Measurements from ENCODE around the gene GARIN3. TPM values are rescaled to one million over a fixed set of nuclear protein-coding genes. Genes with fewer than 3 reads are reported as not detected.

Gene GARIN3
- total RNA-seq, 1 donor from 2014 or later: not detected

GRCh38 chr5:157159209-157159751 lies 6.8 kb downstream of the GARIN3 start:
- intact Hi-C loops (cut with DNase I): no loop called here
- DNase-seq (ENCODE audit: low spot score): no peak
- no peak for ATAC-seq

GRCh38 chr5:157157293-157157891 lies 8.7 kb downstream of the GARIN3 start:
- intact Hi-C loops (cut with DNase I): no loop called here
- ATAC-seq (no peak), DNase-seq (ENCODE audit: low spot score) (no peak)

GRCh38 chr5:157155297-157155696 lies 10.8 kb downstream of the GARIN3 start:
- ATAC-seq (no peak), DNase-seq (ENCODE audit: low spot score) (no peak)
- intact Hi-C loops (cut with DNase I): no loop called here

- intact Hi-C loops (cut with DNase I): no loop called here
- ATAC-seq (no peak), DNase-seq (ENCODE audit: low spot score) (no peak)
These were observed 15.1 kb downstream of the GARIN3 start for GRCh38 chr5:157150995-157151394.

GRCh38 chr5:157148734-157149615 lies 17.1 kb downstream of the GARIN3 start:
- DNase-seq (ENCODE audit: low spot score): peak; percentile 79
- peak; percentile 88 for ATAC-seq
- intact Hi-C loops (cut with DNase I): no loop called here

GRCh38 chr5:157143127-157143971 lies 22.7 kb downstream of the GARIN3 start:
- peak; percentile 81 for ATAC-seq
- intact Hi-C loops (cut with DNase I): no loop called here
- DNase-seq (ENCODE audit: low spot score): peak; percentile 72

GRCh38 chr5:157142317-157143126 lies 23.5 kb downstream of the GARIN3 start, which contains the start of gene MED7:
TSS of gene MED7 (minus strand) at chr5:157142865. CDS start at chr5:157139431, 3,434 bp downstream.
- ATAC-seq (peak; percentile 99), DNase-seq (ENCODE audit: low spot score) (peak; percentile 93)
- intact Hi-C loops (cut with DNase I): no loop called here

GRCh38 chr5:157137691-157138090 lies 28.4 kb downstream of the GARIN3 start:
- intact Hi-C loops (cut with DNase I): no loop called here
- no peak for DNase-seq (ENCODE audit: low spot score)
- ATAC-seq: no peak

- DNase-seq (ENCODE audit: low spot score) (no peak), ATAC-seq (no peak)
- intact Hi-C loops (cut with DNase I): no loop called here
These were observed 33.8 kb downstream of the GARIN3 start for GRCh38 chr5:157132281-157132612.

GRCh38 chr5:157130925-157131324 lies 35.1 kb downstream of the GARIN3 start:
- peak; percentile 41 for ATAC-seq
- no peak for DNase-seq (ENCODE audit: low spot score)
- intact Hi-C loops (cut with DNase I): no loop called here

- DNase-seq (ENCODE audit: low spot score) (no peak), ATAC-seq (no peak)
- intact Hi-C loops (cut with DNase I): no loop called here
These were observed 44.4 kb downstream of the GARIN3 start for GRCh38 chr5:157121709-157122108.

GRCh38 chr5:157120102-157120501 lies 46.0 kb downstream of the GARIN3 start:
- DNase-seq (ENCODE audit: low spot score) (no peak), ATAC-seq (no peak)
- intact Hi-C loops (cut with DNase I): no loop called here

GRCh38 chr5:157116483-157116954 lies 49.5 kb downstream of the GARIN3 start:
- intact Hi-C loops (cut with DNase I): no loop called here
- no peak for DNase-seq (ENCODE audit: low spot score)
- ATAC-seq: no peak

- ATAC-seq (no peak), DNase-seq (ENCODE audit: low spot score) (no peak)
- intact Hi-C loops (cut with DNase I): no loop called here
These were observed 50.6 kb downstream of the GARIN3 start for GRCh38 chr5:157115502-157115901.

GRCh38 chr5:157115012-157115411 lies 51.1 kb downstream of the GARIN3 start:
- no peak for ATAC-seq
- intact Hi-C loops (cut with DNase I): no loop called here

GRCh38 chr5:157113002-157113401 lies 53.1 kb downstream of the GARIN3 start:
- ATAC-seq (peak; percentile 61), DNase-seq (ENCODE audit: low spot score) (no peak)
- intact Hi-C loops (cut with DNase I): no loop called here

More at GRCh38 chr5:157115012-157115411, 51.1 kb downstream of the GARIN3 start:
- no peak for DNase-seq (ENCODE audit: low spot score)
